GM12878 (cell line): ENCODE measurements around the gene LIN7C. TPM values are rescaled to one million over a fixed set of nuclear protein-coding genes. Genes with fewer than 3 reads are reported as not detected.

Experiments
- ATAC-seq: fragments of 200-7000 bp; cut with Tn5 transposase; 3 replicates; pipeline ENCODE4 v1.9.1; 2020; ENCODE audit warnings: mild to moderate bottlenecking, moderate library complexity
- BruUV-seq: library from RNA; stranded (reverse); fragments of 400-500 nt; replicated peaks from 2 replicates; lab custom pipeline; 2021; lab: Mats Ljungman, UMichigan
- CTCF ChIA-PET: fragments of 300-600 bp; sonication (Branson Sonifier 250); formaldehyde crosslinking; extraction: SDS; loops from one replicate; lab custom pipeline; 2021; ENCODE audit warnings: inconsistent platforms; lab: Yijun Ruan, JAX
- POLR2A ChIA-PET: fragments of 350-600 bp; formaldehyde crosslinking; extraction: SDS; loops from one replicate; lab custom pipeline; 2021; ENCODE audit warnings: inconsistent platforms; lab: Charles Lee
- RAD21 ChIA-PET: fragments of 300-600 bp; sonication (Branson Sonifier 250); formaldehyde crosslinking; loops from one replicate; lab custom pipeline; 2023; ENCODE audit warnings: antibody characterized with exemption; ENCODE audit not compliant: unreplicated experiment; lab: Charles Lee
- SMC1A ChIA-PET: fragments of 300-600 bp; sonication (Branson Sonifier 250); formaldehyde crosslinking; loops from one replicate; lab custom pipeline; 2023; ENCODE audit not compliant: unreplicated experiment, uncharacterized antibody; lab: Charles Lee
- DNase-seq: peaks from one replicate; pipeline ENCODE4 v3.0.0-alpha.2; 2011; ENCODE audit warnings: low read depth, low spot score
- FAIRE-seq: peaks from 3 replicates; lab custom pipeline; 2011; peaks lifted over from hg19 to GRCh38; lab: Jason Lieb, UNC
- H2AFZ ChIP-seq: 2 replicates; pipeline ENCODE4 v1.6.0; 2011; ENCODE audit warnings: low read depth, low read length, control low read depth; ENCODE audit not compliant: control insufficient read depth
- H3K27ac ChIP-seq: 2 replicates; pipeline ENCODE4 v1.5.1; 2011; ENCODE audit warnings: control low read depth; ENCODE audit not compliant: control insufficient read depth, insufficient read depth
- H3K27me3 ChIP-seq, 2 experiments: replicated peaks in 1 of 2; 2 replicates each; pipeline versions ENCODE4 v1.6.0 to v1.6.1; 2011; ENCODE audit warnings: low read length in 1 of 2; ENCODE audit not compliant: control insufficient read depth in 2 of 2, insufficient read depth in 2 of 2
- H3K36me3 ChIP-seq, 2 experiments: 2 replicates each; pipeline ENCODE4 v1.5.1; 2011; ENCODE audit warnings: low read length in 1 of 2; ENCODE audit not compliant: control insufficient read depth in 2 of 2, insufficient read depth in 2 of 2
- H3K4me1 ChIP-seq: 2 replicates; pipeline ENCODE4 v1.6.1; 2011; ENCODE audit warnings: mild to moderate bottlenecking, low read length, moderate library complexity, mixed read lengths; ENCODE audit not compliant: control insufficient read depth, insufficient read depth
- H3K4me2 ChIP-seq: 2 replicates; pipeline ENCODE4 v1.6.0; 2011; ENCODE audit warnings: control low read depth; ENCODE audit not compliant: control insufficient read depth, insufficient read depth
- H3K4me3 ChIP-seq: fragments of 200-600 bp; sonication (generic); 2 replicates; pipeline ENCODE4 v1.5.1; 2016
- H3K79me2 ChIP-seq: 2 replicates; pipeline ENCODE4 v1.6.0; 2011; ENCODE audit warnings: low read length; ENCODE audit not compliant: control insufficient read depth, insufficient read depth
- H3K9ac ChIP-seq: 2 replicates; pipeline ENCODE4 v1.8.0; 2011; ENCODE audit warnings: low read length, control low read depth, mixed read lengths; ENCODE audit not compliant: control insufficient read depth, insufficient read depth
- H3K9me3 ChIP-seq: replicated peaks from 3 replicates; pipeline ENCODE4 v1.5.1; 2011; ENCODE audit warnings: mild to moderate bottlenecking, low read length; ENCODE audit not compliant: control insufficient read depth, insufficient read depth
- H4K20me1 ChIP-seq: 2 replicates; pipeline ENCODE4 v1.6.0; 2011; ENCODE audit not compliant: control insufficient read depth, insufficient read depth
- MTA3 ChIP-seq: IDR thresholded peaks from 2 replicates; pipeline ENCODE4 v1.6.1; 2012; ENCODE audit warnings: low read length, inconsistent platforms, borderline replicate concordance
- SPI1 ChIP-seq: IDR thresholded peaks from 2 replicates; pipeline ENCODE4 v1.6.1; 2011; ENCODE audit warnings: low read depth, mild to moderate bottlenecking, low read length, moderate library complexity, borderline replicate concordance; ENCODE audit not compliant: insufficient read depth
- ZZZ3 ChIP-seq: IDR thresholded peaks from 2 replicates; pipeline ENCODE4 v1.6.1; 2011; ENCODE audit warnings: low read depth; ENCODE audit not compliant: control insufficient read depth, insufficient read length
- WGBS: methylation state at CpG from one replicate; pipeline ENCODE4 v1.1.6; 2016; ENCODE audit warnings: low lambda C conversion rate; ENCODE audit not compliant: insufficient replicate concordance, insufficient coverage; ENCODE audit errors: missing lambda C conversion rate; 5-methylcytosine and 5-hydroxymethylcytosine counted together
- in situ Hi-C: fragments of 300-500 bp; cut with MboI; formaldehyde crosslinking; loops from 9 replicates; pipeline ENCODE4 v1.14.3; 2018; ENCODE audit warnings: mixed read lengths
- intact Hi-C: fragments of 100-400 bp; cut with micrococcal nuclease; formaldehyde crosslinking; loops from one replicate; pipeline ENCODE4 v1.14.2; 2022; ENCODE audit not compliant: unreplicated experiment
- polyA plus RNA-seq, 11 experiments: library from polyadenylated mRNA; depleted of rRNA in 4 of 11; unstranded in 6 of 11; stranded (reverse) in 5 of 11; fragments of >200 nt; fragmentation: Nextera tagmentation in 4 of 11; fragmentation: Illumina TruSeq in 1 of 11; extraction: Ambion mirVana in 4 of 11; extraction: Trizol in 1 of 11; gene quantifications; 1 replicate in 1 of 11; 2 replicates in 10 of 11; pipeline versions ENCODE4 v1.2.1 to v1.2.3, GENCODE V29; 2011 to 2016; ENCODE audit warnings: inconsistent platforms in 2 of 11, missing spikeins in 2 of 11, low read depth in 1 of 11
- total RNA-seq, 4 experiments: library from RNA; depleted of rRNA in 3 of 4; stranded (reverse); fragments of >200 nt in 3 of 4; fragmentation: Illumina TruSeq in 1 of 4; extraction: Trizol in 1 of 4; gene quantifications; 2 replicates each; pipeline versions ENCODE4 v1.2.1 to v1.2.3, GENCODE V29; 2013 to 2021
- TF ChIP-seq, protein P1 (sequence below): IDR thresholded peaks from 2 replicates; pipeline ENCODE4 v1.6.1; 2012; ENCODE audit warnings: low read depth, low read length, improper control_type of control experiment
- TF ChIP-seq, protein P2 (sequence below): IDR thresholded peaks from 2 replicates; pipeline ENCODE4 v1.6.1; 2011; ENCODE audit warnings: borderline replicate concordance, low read depth, mild to moderate bottlenecking, moderate library complexity, mixed read lengths, low read length; ENCODE audit not compliant: insufficient read depth; ENCODE audit errors: extremely low read length
- TF ChIP-seq, protein P3 (sequence below): IDR thresholded peaks from 2 replicates; pipeline ENCODE4 v1.6.1; 2012; ENCODE audit warnings: low read length, inconsistent platforms
- TF ChIP-seq, protein P4 (sequence below): fragments of 450-650 bp; formaldehyde crosslinking; IDR thresholded peaks from 2 replicates; pipeline ENCODE4 v1.4.0; 2020; ENCODE audit warnings: mild to moderate bottlenecking, moderate library complexity
- TF ChIP-seq, protein P5 (sequence below): fragments of 450-650 bp; IDR thresholded peaks from 2 replicates; pipeline ENCODE4 v1.6.1; 2018; ENCODE audit warnings: borderline replicate concordance, mild to moderate bottlenecking; ENCODE audit not compliant: partially characterized antibody

LIN7C gene
- total and polyA plus RNA-seq, 10 of the 15 experiments (the other 5 are each of a cell fraction or from before 2014, with no cell fraction given), result 6.0 to 23.7 (median 15.1) TPM

DNA sequence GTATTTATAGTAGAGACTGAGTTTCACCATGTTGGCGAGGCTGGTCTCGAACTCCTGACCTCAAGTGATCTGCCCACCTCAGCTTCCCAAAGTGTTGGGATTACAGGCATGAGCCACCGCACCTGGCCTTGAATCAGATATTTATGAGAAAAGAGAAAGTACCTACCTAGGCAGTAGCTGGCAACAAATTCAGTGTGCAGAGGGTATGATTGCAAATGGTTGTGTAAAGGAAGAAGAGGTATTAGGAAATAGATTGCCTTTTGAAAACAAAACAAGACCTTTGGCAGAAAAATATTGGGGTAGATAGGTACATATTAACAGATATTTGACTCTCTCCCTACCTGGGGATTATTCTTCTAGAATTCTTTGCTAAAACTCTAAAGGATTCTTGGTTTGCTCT lies 38.5 kb upstream of the LIN7C start:
- no TSS peak for BruUV-seq
- POLR2A ChIA-PET, result no interaction called here
- H4K20me1 ChIP-seq, result no peaks in the 10 kb centered on the region
- ATAC-seq (no peak), DNase-seq (no peak), FAIRE-seq (no peak)
- H3K27me3 ChIP-seq, result no peaks in the 10 kb centered on the region
- TF ChIP-seq, protein P1, sequence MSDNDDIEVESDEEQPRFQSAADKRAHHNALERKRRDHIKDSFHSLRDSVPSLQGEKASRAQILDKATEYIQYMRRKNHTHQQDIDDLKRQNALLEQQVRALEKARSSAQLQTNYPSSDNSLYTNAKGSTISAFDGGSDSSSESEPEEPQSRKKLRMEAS, result no peak
- TF ChIP-seq, protein P2, sequence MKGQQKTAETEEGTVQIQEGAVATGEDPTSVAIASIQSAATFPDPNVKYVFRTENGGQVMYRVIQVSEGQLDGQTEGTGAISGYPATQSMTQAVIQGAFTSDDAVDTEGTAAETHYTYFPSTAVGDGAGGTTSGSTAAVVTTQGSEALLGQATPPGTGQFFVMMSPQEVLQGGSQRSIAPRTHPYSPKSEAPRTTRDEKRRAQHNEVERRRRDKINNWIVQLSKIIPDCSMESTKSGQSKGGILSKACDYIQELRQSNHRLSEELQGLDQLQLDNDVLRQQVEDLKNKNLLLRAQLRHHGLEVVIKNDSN, result no peak
- TF ChIP-seq SPI1, result no peak
- TF ChIP-seq, protein P3, sequence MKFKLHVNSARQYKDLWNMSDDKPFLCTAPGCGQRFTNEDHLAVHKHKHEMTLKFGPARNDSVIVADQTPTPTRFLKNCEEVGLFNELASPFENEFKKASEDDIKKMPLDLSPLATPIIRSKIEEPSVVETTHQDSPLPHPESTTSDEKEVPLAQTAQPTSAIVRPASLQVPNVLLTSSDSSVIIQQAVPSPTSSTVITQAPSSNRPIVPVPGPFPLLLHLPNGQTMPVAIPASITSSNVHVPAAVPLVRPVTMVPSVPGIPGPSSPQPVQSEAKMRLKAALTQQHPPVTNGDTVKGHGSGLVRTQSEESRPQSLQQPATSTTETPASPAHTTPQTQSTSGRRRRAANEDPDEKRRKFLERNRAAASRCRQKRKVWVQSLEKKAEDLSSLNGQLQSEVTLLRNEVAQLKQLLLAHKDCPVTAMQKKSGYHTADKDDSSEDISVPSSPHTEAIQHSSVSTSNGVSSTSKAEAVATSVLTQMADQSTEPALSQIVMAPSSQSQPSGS, result no peak
- intact Hi-C loops, result no loop called here
- H3K79me2 ChIP-seq, result no peaks in the 10 kb centered on the region
- RAD21 ChIA-PET, result no interaction called here
- no peak overlapping the region for H3K9ac ChIP-seq
- no peaks in the 10 kb centered on the region for H3K9me3 ChIP-seq
- SMC1A ChIA-PET, result interaction anchor here (1.0 kb wide), 1 partner anchor 11 kb away, joined by 5 read pairs; no protein-coding TSS in a partner anchor
- H3K27ac ChIP-seq, result no peak overlapping the region
- no peak overlapping the region for H2AFZ ChIP-seq
- no peak overlapping the region for H3K4me3 ChIP-seq
- no peaks in the 10 kb centered on the region for H3K4me1 ChIP-seq
- CTCF ChIA-PET, result no interaction called here
- 77% methylated on average over 3 of the region's 3 CpGs for WGBS
- no peak overlapping the region for H3K4me2 ChIP-seq
- in situ Hi-C loops, result no loop called here
- no peaks in the 10 kb centered on the region for H3K36me3 ChIP-seq

DNA sequence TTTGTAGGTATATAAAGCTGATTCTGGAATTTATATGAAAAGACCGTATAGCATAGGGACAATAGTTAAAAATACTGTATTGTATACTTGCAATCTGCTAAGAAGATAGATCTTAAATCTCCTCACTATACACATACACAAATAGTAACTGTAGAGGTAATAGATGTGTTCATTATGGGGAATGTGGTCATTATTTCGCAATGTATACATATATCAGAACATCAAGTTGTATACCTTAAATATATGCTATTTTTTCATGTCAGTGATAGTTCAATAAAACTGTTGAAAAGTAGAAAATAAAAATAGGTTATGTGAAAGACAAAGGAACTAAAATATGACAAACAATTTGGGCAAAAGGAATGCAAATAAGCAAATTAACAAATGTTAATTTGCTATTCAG lies 35.2 kb upstream of the LIN7C start:
- 77% methylated on average over 2 of the region's 2 CpGs for WGBS
- TF ChIP-seq MTA3 (no peak), ZZZ3 (no peak)
- TF ChIP-seq, protein P4, sequence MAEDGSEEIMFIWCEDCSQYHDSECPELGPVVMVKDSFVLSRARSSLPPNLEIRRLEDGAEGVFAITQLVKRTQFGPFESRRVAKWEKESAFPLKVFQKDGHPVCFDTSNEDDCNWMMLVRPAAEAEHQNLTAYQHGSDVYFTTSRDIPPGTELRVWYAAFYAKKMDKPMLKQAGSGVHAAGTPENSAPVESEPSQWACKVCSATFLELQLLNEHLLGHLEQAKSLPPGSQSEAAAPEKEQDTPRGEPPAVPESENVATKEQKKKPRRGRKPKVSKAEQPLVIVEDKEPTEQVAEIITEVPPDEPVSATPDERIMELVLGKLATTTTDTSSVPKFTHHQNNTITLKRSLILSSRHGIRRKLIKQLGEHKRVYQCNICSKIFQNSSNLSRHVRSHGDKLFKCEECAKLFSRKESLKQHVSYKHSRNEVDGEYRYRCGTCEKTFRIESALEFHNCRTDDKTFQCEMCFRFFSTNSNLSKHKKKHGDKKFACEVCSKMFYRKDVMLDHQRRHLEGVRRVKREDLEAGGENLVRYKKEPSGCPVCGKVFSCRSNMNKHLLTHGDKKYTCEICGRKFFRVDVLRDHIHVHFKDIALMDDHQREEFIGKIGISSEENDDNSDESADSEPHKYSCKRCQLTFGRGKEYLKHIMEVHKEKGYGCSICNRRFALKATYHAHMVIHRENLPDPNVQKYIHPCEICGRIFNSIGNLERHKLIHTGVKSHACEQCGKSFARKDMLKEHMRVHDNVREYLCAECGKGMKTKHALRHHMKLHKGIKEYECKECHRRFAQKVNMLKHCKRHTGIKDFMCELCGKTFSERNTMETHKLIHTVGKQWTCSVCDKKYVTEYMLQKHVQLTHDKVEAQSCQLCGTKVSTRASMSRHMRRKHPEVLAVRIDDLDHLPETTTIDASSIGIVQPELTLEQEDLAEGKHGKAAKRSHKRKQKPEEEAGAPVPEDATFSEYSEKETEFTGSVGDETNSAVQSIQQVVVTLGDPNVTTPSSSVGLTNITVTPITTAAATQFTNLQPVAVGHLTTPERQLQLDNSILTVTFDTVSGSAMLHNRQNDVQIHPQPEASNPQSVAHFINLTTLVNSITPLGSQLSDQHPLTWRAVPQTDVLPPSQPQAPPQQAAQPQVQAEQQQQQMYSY (CRISPR knock-in tag), result no peak
- TF ChIP-seq, protein P5, sequence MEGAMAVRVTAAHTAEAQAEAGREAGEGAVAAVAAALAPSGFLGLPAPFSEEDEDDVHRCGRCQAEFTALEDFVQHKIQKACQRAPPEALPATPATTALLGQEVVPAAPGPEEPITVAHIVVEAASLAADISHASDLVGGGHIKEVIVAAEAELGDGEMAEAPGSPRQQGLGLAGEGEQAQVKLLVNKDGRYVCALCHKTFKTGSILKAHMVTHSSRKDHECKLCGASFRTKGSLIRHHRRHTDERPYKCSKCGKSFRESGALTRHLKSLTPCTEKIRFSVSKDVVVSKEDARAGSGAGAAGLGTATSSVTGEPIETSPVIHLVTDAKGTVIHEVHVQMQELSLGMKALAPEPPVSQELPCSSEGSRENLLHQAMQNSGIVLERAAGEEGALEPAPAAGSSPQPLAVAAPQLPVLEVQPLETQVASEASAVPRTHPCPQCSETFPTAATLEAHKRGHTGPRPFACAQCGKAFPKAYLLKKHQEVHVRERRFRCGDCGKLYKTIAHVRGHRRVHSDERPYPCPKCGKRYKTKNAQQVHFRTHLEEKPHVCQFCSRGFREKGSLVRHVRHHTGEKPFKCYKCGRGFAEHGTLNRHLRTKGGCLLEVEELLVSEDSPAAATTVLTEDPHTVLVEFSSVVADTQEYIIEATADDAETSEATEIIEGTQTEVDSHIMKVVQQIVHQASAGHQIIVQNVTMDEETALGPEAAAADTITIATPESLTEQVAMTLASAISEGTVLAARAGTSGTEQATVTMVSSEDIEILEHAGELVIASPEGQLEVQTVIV, result no peak

More for the DNA sequence above, 35.2 kb upstream of the LIN7C start:
- Histone ChIP-seq H3K4me2 (no peak overlapping the region), H2AFZ (no peak overlapping the region), H3K36me3 (no peaks in the 10 kb centered on the region), H3K27ac (no peak overlapping the region), H4K20me1 (no peaks in the 10 kb centered on the region), H3K79me2 (no peaks in the 10 kb centered on the region), H3K4me1 (no peaks in the 10 kb centered on the region), H3K4me3 (no peak overlapping the region), H3K27me3 (no peaks in the 10 kb centered on the region), H3K9ac (no peak overlapping the region), H3K9me3 (no peaks in the 10 kb centered on the region)
- intact Hi-C loops (no loop called here), in situ Hi-C loops (no loop called here)
- DNase-seq (no peak), ATAC-seq (no peak), FAIRE-seq (no peak)
- ChIA-PET SMC1A (no interaction called here), RAD21 (no interaction called here), CTCF (no interaction called here), POLR2A (no interaction called here)
- no TSS peak for BruUV-seq
